ENCODE data around the gene SERPINH1.

SERPINH1 gene

DNA sequence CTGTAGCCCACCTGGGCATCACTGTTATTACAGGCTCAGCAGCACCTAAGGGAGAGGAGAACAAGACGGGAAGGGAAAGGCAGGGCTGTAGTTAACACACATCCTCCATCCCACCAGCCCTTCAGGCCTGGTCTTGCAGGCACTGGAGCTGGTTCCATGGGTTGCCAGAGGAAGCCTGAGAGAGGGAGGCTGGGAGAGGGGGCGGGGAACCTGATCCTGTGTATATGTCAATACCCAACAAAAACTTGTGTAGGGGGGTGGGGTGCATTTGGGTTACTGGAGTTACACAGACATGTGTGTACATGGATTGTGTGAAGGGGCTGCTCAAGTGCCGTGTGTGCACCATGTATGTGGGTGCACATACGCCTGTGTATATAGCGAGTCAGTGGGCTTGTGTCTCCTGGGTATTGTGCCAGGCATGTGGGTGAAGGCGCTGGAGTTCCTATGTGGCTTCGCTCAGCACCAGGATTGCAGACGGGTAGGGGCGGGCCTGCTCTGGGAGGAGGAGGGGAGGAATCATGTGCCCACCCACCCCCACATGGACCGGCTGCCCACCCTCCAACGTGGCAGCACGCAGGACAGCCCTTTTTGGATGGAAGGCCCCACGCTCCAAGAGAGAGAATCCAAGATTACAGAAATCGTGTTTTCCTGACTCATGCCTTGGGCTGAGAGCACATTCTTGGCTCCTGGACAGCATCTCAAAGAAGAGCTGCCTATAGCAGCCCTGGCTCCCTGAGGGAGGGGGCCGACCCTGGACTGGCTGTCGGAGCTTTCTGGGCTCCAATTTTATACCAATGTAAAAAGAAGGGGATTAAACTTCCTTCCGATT, 4.2 kb upstream of the SERPINH1 start:
- no peak for DNase-seq

DNA sequence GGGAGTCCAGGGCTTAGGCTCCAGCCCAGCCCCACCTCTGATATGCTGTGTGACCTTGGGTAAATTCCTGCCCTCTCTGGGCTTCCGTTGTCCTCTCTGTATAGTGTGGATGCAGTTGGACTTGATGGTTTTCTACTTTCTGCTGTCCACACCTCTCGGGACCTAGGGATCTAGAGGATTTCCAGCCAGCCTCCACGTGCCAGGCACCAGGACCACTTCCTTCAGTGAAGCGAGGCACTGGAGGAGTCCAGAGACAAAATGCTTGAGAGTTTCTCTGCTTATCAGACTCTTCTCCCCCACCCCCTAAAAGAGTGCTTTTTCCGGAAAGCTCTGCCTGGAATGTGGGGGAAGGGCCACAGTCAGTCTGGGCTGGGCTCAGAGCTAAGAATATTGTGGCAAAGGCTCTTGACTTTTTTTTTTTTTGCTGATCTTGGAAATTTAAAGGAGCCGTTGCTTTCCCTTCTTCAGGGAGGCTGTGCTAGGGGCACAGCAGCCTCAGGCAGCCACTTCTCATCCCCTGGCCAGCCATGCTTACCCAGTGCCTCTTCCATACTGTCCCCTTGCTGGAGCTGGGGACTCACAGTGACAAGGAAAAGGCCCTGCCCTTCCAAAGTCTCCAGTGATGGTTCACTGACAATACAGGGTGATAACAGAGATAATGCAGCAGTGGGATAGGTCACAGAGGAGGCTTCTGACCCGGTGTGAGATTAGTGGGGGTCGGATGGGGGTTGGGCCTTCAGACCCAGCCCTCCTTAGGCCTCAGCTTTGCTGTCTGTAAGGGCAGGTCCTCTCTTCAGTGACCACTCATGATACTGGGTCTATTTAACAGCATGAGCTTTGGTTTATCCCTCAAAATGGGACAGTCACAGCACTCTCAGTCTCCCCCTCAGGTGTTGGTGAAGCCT, 2.9 kb upstream of the SERPINH1 start:
- no peak for DNase-seq

DNA sequence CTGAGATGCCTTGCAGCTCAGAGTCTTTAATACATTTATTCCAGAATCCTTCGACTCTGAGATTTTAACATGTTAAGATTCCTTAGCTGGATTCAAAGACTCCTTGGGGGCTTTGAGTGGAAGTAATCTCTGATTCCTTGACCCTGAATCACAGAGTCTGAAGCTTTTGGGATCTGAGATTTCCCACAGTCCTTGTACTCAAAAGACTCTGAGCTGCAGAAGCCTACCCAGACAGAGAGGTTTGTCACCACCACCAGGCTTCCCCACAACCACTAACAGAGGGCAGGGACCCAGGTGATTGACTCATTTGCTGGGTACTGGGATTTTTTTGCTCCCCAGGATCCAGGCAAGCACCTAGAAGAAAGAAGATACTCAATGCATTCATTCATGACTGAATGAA, 1.4 kb upstream of the SERPINH1 start:
- DNase-seq = no peak

DNA sequence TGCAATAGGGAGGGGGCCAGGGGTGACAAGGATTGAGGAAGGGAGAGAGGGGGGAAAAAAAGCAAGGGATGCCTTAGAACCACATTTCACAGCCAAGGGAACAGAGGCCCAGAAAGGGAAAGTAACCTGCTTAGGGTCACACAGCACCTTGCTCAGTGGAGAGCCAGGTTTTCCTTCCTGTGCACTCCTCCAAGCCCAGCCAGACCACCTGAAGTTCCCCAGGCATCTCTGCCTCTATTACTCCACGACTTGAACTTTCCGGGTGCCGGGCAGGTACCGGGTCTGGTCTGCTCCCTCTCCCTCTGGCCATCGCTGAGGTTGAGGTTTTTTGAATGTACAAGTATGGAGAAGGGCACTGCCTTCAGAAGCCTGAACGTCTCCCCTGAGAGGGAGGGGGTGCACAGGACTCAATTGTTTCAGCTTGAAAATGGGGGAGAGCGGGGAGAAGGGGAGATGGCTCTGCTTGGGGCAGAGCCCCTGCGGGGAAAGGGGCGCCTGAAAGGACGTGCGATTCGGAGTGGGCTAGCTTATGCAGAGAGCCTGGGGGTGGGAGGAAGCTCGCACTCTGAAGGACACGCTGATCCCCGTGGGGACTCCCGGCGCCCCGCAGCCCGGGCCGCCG, 516 bp upstream of the SERPINH1 start:
- no peak for DNase-seq

DNA sequence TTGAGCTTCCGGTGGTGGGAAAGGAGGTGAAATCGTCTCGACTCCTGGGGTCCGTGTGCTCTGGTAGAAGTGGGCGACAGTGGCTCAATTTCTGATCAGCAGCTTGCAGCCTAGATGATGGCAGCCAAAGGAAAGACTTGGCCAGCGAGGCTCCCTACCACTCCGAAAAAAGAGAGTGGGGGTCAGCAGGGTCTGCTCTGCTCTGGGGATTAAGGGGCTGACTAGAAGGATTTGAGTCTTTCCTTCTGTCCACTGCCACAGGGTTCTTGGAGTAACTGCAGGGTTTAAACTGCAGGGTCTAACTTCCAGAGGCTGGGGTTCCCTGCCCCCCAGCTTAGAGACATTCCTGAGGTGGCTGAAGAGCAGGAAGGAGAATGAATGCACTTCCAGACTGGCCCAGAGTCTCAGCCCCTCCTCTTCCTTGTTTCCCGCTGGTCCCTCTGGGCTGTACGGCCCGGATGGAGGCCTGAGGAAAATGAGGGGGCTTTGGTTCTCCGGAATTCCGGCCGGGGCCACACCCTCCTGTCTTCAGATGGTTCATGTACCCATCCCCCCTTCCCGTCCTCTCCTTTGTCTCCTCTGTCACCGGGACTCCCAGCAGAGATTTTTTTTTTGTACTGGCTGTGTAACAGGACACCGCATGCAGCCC, 907 bp downstream of the SERPINH1 start:
- no peak for DNase-seq

DNA sequence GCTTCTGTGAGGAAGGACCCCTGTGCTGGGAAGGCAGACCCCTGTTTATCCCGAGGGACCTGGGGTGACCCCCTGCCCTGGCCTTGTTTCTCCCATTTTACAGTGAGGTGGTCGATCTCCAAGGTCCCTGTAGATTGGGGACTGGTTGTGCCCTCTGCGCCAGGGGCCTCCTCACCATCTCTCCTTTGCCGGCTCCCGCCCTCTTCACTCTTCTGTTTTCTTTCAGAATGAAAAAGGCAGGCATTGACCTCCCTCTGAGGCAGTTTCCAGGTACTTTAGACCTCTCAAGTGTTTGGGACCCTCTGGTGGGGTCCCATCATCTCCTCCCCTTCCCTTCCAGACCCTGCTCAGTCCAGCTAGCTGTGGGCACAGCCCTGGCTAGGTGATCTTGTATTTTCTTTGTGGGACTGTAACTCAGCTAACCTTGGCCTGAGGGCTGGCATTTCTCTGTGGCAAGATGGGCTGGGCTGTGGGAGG, 1.5 kb downstream of the SERPINH1 start:
- no peak for DNase-seq

DNA sequence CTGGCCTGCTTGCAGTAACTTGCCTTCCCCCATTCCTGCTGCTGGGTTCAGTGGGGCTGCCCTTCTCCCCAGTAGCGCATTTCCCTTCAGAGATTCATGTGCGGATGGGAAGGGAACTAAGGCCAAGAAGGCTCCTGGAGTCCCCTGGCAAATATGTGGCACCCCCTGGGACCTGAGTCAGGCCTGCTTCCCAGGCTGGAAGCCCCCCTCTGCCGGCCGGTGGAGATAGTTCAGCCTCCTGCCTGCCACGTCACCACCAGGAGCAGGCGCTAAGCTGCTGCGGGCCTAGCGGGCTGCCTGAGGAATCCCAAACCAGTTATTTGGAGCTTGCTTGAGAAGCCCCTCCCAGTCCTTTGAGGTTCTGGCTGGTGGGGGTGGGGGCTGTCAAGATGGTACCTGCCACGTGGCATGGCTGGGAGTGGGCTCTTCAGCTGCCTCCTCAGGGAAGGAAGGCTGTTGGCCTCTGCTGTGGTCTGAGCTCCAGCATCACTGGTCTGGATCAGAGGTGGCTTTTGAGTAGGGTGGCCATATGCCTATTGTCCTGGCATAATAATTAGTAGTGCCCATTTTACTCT, 2.0 kb downstream of the SERPINH1 start:
- no peak for DNase-seq

DNA sequence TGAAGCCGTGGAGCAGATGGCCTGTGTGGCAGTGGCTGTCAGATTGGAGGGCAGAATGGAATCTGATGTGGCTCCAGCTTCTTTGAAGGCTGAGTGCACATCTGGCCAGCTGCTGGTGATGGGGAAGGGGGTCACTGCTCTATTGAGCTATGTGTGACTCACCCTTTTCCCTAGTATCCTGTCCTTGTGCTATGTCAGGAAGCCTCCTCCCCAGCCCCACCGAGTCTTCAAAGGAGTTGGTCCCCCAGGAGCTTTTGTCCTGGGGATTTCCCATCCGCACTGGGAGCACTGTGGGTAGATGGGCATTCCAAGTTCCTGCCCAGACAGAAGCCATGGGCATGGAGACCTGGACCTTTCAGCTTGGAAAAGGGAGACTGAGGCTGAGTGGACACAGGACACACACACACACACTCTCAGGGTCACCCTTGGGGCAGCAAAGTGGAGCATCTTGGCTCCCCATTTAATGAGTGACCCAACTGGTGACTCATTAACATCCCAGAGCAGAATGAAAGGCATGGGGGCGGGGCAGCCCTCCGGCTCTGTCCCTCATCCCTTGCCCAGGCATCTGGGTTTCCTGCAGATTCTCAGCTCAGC, 3.3 kb downstream of the SERPINH1 start:
- no peak for DNase-seq

DNA sequence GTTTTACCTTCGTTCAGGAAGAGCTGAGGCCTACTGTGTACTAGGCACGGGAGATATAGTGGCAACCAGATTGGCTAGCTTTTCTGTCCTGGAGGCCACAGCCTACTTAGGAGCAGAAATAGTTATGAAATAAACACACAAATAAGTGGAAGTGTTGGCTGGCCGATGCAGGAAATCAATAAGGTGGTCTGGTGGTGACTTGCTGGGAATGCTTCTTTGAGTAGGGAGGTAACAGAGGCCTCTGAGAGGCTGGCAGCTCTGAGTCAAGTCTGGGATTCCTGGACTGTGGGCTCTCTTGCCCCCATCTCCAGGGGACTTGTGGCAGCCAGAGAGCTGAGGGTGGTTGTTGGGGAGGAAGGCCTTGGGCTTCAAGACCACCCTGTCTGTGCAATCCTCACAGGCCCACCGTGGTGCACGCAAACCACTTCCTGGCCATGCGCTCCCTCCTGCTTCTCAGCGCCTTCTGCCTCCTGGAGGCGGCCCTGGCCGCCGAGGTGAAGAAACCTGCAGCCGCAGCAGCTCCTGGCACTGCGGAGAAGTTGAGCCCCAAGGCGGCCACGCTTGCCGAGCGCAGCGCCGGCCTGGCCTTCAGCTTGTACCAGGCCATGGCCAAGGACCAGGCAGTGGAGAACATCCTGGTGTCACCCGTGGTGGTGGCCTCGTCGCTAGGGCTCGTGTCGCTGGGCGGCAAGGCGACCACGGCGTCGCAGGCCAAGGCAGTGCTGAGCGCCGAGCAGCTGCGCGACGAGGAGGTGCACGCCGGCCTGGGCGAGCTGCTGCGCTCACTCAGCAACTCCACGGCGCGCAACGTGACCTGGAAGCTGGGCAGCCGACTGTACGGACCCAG, 4.1 kb downstream of the SERPINH1 start:
- DNase-seq = no peak

DNA sequence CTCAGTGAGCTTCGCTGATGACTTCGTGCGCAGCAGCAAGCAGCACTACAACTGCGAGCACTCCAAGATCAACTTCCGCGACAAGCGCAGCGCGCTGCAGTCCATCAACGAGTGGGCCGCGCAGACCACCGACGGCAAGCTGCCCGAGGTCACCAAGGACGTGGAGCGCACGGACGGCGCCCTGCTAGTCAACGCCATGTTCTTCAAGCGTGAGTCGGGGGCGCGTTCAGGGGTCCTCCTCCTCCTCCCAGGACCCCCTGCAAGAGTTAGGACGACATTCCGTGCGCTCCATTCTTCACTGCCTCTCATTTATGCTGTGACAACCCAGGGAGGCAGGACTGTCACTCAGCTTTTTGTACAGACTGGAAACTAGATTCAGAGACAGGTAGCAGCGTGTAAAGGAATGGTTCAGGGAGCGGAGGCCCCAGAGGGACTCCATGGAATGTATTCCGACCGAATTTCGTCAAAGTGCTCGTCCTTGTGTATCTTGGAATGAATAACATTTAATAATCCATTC, 4.8 kb downstream of the SERPINH1 start:
- DNase-seq = no peak

DNA sequence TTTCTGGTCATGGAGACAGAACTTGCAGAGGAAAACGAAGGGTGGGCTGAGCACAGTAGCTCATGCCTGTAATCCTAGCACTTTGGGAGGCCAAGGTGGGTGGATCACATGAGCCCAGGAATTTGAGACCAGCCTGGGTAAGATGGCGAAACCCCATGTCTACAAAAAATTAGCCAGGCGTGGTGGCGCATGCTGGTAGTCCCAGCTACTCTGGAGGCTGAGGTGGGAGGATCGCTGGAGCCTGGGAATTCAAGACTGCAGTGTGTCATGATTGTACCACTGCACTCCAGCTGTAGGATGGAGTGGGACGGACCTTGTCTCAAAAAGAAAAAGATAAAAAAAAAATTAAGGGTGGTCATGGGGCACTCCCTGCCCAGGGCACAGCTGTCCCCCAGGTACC, 5.9 kb downstream of the SERPINH1 start:
- no peak for DNase-seq

DNA sequence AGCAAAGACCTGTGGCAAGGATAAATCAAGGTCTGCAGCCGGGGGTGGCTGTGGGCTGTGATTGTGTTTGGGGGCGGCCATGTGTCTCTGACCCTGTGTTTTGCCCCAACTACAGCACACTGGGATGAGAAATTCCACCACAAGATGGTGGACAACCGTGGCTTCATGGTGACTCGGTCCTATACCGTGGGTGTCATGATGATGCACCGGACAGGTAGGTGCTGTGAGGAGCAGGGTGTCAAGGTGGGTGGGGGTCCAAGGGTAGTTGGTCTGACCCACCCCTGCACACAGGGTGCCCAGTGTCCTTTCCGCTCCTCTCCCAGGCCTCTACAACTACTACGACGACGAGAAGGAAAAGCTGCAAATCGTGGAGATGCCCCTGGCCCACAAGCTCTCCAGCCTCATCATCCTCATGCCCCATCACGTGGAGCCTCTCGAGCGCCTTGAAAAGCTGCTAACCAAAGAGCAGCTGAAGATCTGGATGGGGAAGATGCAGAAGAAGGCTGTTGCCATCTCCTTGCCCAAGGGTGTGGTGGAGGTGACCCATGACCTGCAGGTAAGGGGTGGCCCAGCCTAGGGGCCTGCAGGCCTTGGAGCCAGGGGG, 6.7 kb downstream of the SERPINH1 start:
- no peak for DNase-seq

DNA sequence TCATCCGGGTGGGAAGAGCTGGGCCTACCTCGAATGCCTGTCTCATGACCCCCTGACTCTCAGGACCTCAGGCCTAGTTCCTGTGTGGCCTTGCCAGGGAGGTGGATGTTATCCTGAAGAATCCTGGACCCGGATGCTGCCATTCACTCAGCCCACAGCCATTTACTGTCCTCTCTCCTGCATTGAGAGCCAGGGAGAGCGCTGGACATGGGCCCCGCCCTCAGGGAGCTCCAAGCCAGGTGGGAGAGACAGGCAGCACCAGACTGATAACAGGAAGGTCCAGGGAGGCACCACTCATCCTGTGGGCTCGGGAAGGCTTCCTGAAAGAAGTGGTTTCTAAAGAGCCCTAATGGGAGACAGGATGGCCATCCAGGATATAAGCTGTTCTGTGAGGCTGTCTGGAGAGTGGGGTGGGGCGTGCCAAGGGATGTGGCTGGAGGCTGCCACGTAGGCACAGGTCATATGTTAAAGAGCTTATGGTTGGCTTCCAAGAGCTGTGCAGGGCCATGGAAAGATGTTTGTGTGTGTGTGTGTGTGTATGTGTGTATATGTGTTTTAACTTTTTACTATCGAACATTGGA, 8.6 kb downstream of the SERPINH1 start:
- no peak for DNase-seq

DNA sequence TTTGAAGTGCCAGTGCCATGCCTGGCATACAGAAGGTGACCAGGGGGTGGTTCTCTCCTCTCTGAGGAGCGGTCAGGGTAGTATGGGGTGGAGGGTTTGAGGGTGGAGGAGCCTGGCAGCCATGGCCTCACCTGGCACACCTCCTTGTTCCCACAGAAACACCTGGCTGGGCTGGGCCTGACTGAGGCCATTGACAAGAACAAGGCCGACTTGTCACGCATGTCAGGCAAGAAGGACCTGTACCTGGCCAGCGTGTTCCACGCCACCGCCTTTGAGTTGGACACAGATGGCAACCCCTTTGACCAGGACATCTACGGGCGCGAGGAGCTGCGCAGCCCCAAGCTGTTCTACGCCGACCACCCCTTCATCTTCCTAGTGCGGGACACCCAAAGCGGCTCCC, 9.6 kb downstream of the SERPINH1 start:
- no peak for DNase-seq

DNA sequence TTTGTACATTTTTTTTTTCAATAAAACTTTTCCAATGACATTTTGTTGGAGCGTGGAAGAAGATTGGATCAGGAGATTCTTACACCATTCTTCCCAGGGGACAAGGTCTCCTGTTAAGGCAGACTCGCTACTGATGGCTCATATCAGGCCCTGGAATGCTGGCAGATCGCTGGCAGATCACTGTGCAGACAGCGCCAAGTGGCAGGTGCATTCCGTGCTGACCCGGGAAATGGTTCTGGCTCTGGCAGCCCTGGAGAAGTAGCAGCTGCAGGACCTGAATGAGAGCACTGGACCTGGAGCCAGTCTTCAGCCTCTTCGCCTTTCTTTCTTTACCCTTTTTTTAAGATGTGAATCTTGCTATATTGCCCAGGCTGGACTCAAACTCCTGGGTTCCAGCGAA, 10.7 kb downstream of the SERPINH1 start:
- DNase-seq = no peak

DNA sequence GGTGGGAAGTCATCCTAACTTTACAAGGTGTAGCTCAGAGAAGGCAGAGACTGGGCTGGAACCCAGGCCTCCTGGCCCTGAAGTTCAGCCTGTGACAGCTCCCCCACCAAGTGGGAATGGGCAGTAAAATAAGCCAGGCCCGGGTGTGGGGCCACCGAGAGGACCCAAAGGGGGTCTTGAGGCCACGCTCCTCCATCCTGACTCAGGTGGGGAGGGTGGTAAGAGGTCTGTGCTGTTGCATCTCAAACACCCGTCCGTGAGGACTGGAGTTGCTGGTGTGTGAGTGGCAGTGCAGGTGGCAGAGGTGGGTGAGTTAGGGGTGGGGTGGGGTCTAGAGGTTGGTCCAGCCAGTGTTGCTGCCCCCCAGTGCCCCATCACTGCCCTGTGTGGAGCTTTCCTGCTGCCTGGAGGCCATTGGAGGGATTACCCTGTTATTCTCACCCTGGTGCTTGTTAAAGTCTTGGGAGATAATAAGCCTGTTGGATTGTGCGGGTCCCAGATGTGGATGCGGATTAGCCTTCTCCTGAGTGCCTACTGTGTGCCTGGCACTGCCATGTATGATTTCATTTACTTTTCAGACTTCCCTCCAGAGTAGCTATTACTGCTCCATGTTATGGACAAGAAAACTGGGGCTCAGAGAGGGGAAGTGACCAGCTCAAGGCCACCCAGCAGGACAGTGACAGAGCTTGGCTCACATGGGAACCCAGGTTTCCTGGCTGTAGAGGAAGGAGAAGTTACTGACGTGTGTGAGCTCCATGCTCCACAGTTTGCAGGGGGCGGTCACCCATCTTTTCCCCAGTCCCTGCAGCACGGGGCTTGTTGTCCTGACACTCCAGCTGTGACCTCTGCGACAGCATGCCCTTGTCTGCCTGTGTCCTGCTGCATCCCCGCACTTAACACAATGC, 12.9 kb downstream of the SERPINH1 start:
- DNase-seq = peak in 1 of 2 experiments; percentile 7

DNA sequence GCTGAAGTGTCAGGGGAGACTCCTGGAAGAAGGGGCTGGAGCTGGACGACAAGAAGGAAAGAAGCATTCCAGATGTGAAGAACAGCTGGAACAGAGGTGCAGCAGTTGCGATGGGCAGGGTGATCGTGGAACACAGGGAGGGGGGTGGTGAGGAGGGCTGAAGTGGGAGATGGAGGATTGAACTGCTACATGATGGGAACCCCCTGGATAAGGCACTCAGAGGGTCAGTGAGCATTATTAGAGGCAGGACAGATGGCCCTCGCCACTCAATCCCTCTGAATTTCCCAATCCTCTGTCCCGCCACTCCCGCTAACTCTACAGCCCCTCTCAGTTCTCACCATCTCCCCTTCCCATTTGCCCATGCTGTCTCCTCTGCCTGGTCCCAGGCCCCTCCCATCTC, 14.0 kb downstream of the SERPINH1 start:
- DNase-seq = no peak

DNA sequence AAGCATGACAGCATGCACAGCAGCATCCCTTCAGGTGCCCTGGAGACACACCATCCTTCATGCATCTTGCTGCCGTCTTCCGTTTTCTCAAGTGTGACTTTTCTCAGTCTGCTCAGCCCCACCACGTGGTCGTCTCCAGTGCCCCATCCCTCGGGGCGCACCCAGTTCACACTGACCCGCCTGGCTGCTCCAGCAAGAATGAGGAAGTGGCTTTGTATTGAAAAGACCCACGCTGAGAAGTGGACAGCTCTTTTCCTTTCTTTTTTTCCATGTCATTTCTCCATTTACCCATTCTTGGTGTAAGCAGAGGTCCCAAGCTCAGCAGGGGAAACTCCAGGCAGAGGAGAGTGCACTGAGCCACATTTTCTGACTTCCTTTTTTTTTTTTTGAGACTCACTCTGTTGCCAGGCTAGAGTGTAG, 14.5 kb downstream of the SERPINH1 start:
- peak; percentile 80 to 81 for DNase-seq

DNA sequence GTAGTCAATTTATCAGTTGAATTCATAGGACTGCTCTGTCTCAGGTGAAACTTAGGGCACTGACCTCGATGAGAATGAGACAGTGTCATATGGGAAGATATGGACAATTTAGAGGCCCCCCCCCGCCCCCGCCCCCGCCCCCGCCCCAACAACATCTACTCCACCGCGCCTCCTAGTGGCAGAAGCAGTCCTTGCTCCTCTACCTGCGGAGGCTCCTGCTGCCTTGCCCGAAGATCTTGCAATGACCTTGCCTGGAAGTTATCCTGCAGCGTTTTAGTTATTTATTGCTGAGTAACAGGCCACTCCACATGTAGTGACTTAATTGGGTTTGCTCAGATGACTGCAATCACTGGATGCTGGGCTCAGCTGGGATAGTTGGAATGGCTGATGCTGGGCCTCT, 15.2 kb downstream of the SERPINH1 start:
- peak; percentile 19 to 28 for DNase-seq
